ENCODE results near the gene MFSD1. TPM values are rescaled to one million over a fixed set of nuclear protein-coding genes. Genes with fewer than 3 reads are reported as not detected.

The MFSD1 gene
- total and polyA plus RNA-seq, 2 of the 8 experiments (the other 6 are each of a cell fraction or from before 2014, with no cell fraction given), result 9.3 to 11.5 TPM

DNA sequence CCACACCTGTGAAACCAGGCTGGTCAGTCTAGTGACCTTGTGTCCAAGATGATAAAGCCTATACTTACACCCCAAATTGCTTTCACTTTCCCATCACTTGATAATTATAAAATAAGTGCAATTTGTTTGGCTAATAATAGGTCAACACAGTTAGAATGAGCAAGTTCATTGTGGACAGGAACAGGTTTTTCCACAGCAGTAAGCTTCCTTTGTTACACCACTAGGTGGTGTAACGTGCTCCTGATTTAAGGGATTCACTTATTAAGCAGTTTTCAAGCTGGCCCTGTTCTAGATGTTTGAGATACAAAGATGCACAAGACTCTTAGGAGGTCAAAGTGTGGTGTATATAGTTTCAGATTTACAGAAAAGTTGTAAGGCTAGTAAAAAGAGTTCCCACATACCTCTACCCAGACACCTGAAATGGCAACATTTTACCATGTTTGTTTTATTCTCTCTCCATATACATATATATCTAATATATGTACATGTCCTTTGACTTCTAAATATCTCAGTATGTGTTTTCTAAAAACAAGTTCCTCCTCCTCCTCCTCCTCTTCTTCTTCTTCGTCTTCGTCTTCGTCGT, 6.8 kb upstream of the MFSD1 start:
- Histone ChIP-seq H4K8ac (ENCODE audit: extremely low read depth, insufficient read depth, low read length) (no peak overlapping the region), H4K5ac (ENCODE audit: insufficient read length, low read depth, low read length) (no peak overlapping the region), H4K91ac (replicated peaks; ENCODE audit: insufficient read length, low read length) (no peak overlapping the region), H3K4me3 (ENCODE audit: extremely low read depth in 1 of 4, insufficient read depth in 2 of 4, low read depth in 3 of 4, low read length in 4 of 4) (no peak overlapping the region), H3K36me3 (ENCODE audit: control insufficient read depth in 2 of 4, insufficient read depth in 4 of 4, low read length in 3 of 4) (no peaks in the 10 kb centered on the region), H2BK15ac (ENCODE audit: low read length) (no peak overlapping the region), H3K23me2 (ENCODE audit: low read depth, low read length) (no peaks in the 10 kb centered on the region), H4K20me1 (replicated peaks in 1 of 2; ENCODE audit: control insufficient read depth in 1 of 2, insufficient read depth in 2 of 2, low read length in 2 of 2) (no peaks in the 10 kb centered on the region), H3K27me3 (replicated peaks in 1 of 4; ENCODE audit: control insufficient read depth in 3 of 4, extremely low read depth in 1 of 4, insufficient read depth in 3 of 4, low read length in 3 of 4) (peaks cover 0 to under 1% (median 0%) of the 10 kb centered on the region in 4 experiments; a peak in 3 of 7 replicates), H3K14ac (ENCODE audit: insufficient read length) (no peak overlapping the region), H3K4ac (replicated peaks; ENCODE audit: insufficient read length, low read depth, low read length) (no peak overlapping the region), H2BK120ac (replicated peaks; ENCODE audit: low read depth, low read length) (no peak overlapping the region), H2AK5ac (ENCODE audit: low read depth, low read length) (no peak overlapping the region), H3K4me1 (replicated peaks in 1 of 4; ENCODE audit: control insufficient read depth in 3 of 4, insufficient read depth in 4 of 4, low read length in 3 of 4) (no peaks in the 10 kb centered on the region), H2BK12ac (ENCODE audit: low read depth, low read length) (no peak overlapping the region), H3K4me2 (ENCODE audit: insufficient read depth in 1 of 2, low read depth in 2 of 2, low read length in 2 of 2) (no peak overlapping the region), H2BK5ac (ENCODE audit: low read depth, low read length) (no peak overlapping the region), H3K23ac (ENCODE audit: insufficient read length) (no peak overlapping the region), H3K79me2 (ENCODE audit: control insufficient read depth in 1 of 2, insufficient read depth in 2 of 2, low read length in 2 of 2) (no peaks in the 10 kb centered on the region), H3K9ac (replicated peaks in 1 of 4; ENCODE audit: extremely low read depth in 1 of 4, low read depth in 3 of 4, low read length in 3 of 4) (no peak overlapping the region), H2BK20ac (ENCODE audit: low read length) (no peak overlapping the region), H3K18ac (ENCODE audit: extremely low read depth, low read length) (no peak overlapping the region), H3K9me3 (ENCODE audit: insufficient read depth in 2 of 2, low read depth in 1 of 2, low read length in 1 of 2) (no peaks in the 10 kb centered on the region), H3K79me1 (ENCODE audit: low read depth, low read length) (no peaks in the 10 kb centered on the region), H3K27ac (ENCODE audit: low read depth, low read length) (no peak overlapping the region), H2AFZ (ENCODE audit: low read length) (no peak overlapping the region), H3K56ac (replicated peaks; ENCODE audit: insufficient read length, low read depth, low read length) (no peak overlapping the region)
- WGBS, 2 experiments (ENCODE audit: extremely low coverage in 1 of 2, insufficient coverage in 1 of 2, insufficient read length in 1 of 2, insufficient replicate concordance in 2 of 2, low coverage in 1 of 2, low lambda C conversion rate in 2 of 2, missing lambda C conversion rate in 1 of 2), result 68% methylated on average over 5 of the region's 5 CpGs; no CpG with 5 or more reads in 1 of the 2 experiments
- DNase-seq (ENCODE audit: low read depth in 1 of 2, low spot score in 2 of 2), result no peak
- POLR2A ChIA-PET (ENCODE audit: partially characterized antibody), result interaction anchor here (0.6 kb wide), 1 partner anchor 1604 kb away, joined by 3 read pairs; the partner anchor contains the start of gene SMC4
- CTCF ChIA-PET (ENCODE audit: partially characterized antibody), result interaction anchor here (0.6 to 3.6 kb wide), 32 partner anchors 11 to 1120 kb away, joined by 3 to 28 read pairs (median 4); no protein-coding TSS in a partner anchor
- peak; percentile 87 for FAIRE-seq
- TF ChIP-seq CBX8 (IDR thresholded peaks at IDR 0.05; ENCODE audit: borderline replicate concordance, low read depth, low read length) (no peak), TAF1 (IDR thresholded peaks at IDR 0.05; ENCODE audit: low read depth, low read length) (no peak), SIRT6 (IDR thresholded peaks at IDR 0.05; ENCODE audit: low read length) (no peak), RAD21 (IDR thresholded peaks at IDR 0.05 in 1 of 2, conservative IDR thresholded peaks at IDR 0.05 in 1 of 2; ENCODE audit: low read depth in 2 of 2, low read length in 2 of 2) (peak; percentile 57 to 58), MAFK (IDR thresholded peaks at IDR 0.05; ENCODE audit: low read depth, low read length) (peak; percentile 44; the same call in 1 of the 2 replicates), TAF7 (optimal IDR thresholded peaks at IDR 0.05; ENCODE audit: borderline replicate concordance, low read depth, low read length) (no peak), EZH2 (IDR thresholded peaks at IDR 0.05; ENCODE audit: low read depth, low read length, severe bottlenecking) (no peak), KDM1A (IDR thresholded peaks at IDR 0.05; ENCODE audit: borderline replicate concordance, low read length) (no peak), ZNF274 (IDR thresholded peaks at IDR 0.05; ENCODE audit: borderline replicate concordance, extremely low read depth, low read length) (no peak), NRF1 (IDR thresholded peaks at IDR 0.05; ENCODE audit: low read depth, low read length) (no peak)
- TF ChIP-seq, protein P1, sequence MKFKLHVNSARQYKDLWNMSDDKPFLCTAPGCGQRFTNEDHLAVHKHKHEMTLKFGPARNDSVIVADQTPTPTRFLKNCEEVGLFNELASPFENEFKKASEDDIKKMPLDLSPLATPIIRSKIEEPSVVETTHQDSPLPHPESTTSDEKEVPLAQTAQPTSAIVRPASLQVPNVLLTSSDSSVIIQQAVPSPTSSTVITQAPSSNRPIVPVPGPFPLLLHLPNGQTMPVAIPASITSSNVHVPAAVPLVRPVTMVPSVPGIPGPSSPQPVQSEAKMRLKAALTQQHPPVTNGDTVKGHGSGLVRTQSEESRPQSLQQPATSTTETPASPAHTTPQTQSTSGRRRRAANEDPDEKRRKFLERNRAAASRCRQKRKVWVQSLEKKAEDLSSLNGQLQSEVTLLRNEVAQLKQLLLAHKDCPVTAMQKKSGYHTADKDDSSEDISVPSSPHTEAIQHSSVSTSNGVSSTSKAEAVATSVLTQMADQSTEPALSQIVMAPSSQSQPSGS (IDR thresholded peaks at IDR 0.05; ENCODE audit: low read length), result no peak

Data from H1 (cell line).